HCT116 (cell line): ENCODE results near the gene LINC00632. TPM values are rescaled to one million over a fixed set of nuclear protein-coding genes. Genes with fewer than 3 reads are reported as not detected.

Experiments used
- ATAC-seq: fragments of 200-7000 bp; cut with Tn5 transposase; 2 replicates; pipeline ENCODE4 v1.9.1; 2020; ENCODE audit warnings: mild to moderate bottlenecking, moderate library complexity
- BruUV-seq: library from RNA; stranded (reverse); fragments of 400-500 nt; replicated peaks from 2 replicates; lab custom pipeline; 2021; lab: Mats Ljungman, UMichigan
- CTCF ChIA-PET: fragments of 300-600 bp; sonication (Branson Sonifier 250); formaldehyde crosslinking; loops from one replicate; lab custom pipeline; 2021; ENCODE audit warnings: antibody characterized with exemption; lab: Charles Lee
- POLR2A ChIA-PET: fragments of 300-600, 350-600 bp; sonication (Branson Sonifier 250); formaldehyde crosslinking; loops from one replicate; lab custom pipeline; 2021; ENCODE audit warnings: antibody characterized with exemption; lab: Charles Lee
- RAD21 ChIA-PET, 2 experiments: fragments of 300-600 bp; sonication (Branson Sonifier 250); formaldehyde crosslinking; loops; one replicate each; lab custom pipeline; 2023; ENCODE audit warnings: low total read pairs in 2 of 2; ENCODE audit not compliant: uncharacterized antibody in 2 of 2, unreplicated experiment in 2 of 2, low non-redundant PET in 1 of 2; lab: Charles Lee
- DNase-seq: peaks from one replicate; pipeline ENCODE4 v3.0.0-alpha.2; 2010; ENCODE audit warnings: low read depth, low spot score
- H2AFZ ChIP-seq: fragments of 200-600 bp; shearing (Covaris generic), sonication (generic); 2 replicates; pipeline ENCODE4 v1.6.1; 2017; ENCODE audit warnings: low read depth, mixed run types, mixed read lengths, antibody characterized with exemption, low read length; ENCODE audit not compliant: poor library complexity, severe bottlenecking
- H3K27ac ChIP-seq: 2 replicates; pipeline ENCODE4 v1.5.1; 2012; ENCODE audit warnings: low read depth, low read length
- H3K27me3 ChIP-seq: fragments of 200-600 bp; sonication (generic); 2 replicates; pipeline ENCODE4 v1.6.1; 2016; ENCODE audit warnings: mixed run types, low read length, mixed read lengths; ENCODE audit not compliant: insufficient read depth
- H3K36me3 ChIP-seq, 2 experiments: fragments of 200-500 bp in 1 of 2; fragments of 200-600 bp in 1 of 2; sonication (Bioruptor generic) in 1 of 2; sonication (generic) in 1 of 2; 2 replicates each; pipeline versions ENCODE4 v1.5.1 to v1.6.1; 2014 to 2016; ENCODE audit warnings: low read length in 2 of 2, inconsistent platforms in 1 of 2, mixed read lengths in 1 of 2, mixed run types in 1 of 2; ENCODE audit not compliant: insufficient read depth in 2 of 2, control insufficient read depth in 1 of 2
- H3K4me1 ChIP-seq, 2 experiments: fragments of 200-600 bp in 1 of 2; sonication (generic) in 1 of 2; 2 replicates each; pipeline versions ENCODE4 v1.5.1 to v1.6.1; 2012 to 2017; ENCODE audit warnings: low read length in 2 of 2, inconsistent platforms in 1 of 2, mild to moderate bottlenecking in 1 of 2, mixed read lengths in 1 of 2, mixed run types in 1 of 2, moderate library complexity in 1 of 2; ENCODE audit not compliant: insufficient read depth in 2 of 2, control insufficient read depth in 1 of 2
- H3K4me2 ChIP-seq: fragments of 200-600 bp; sonication (generic); 2 replicates; pipeline ENCODE4 v1.6.1; 2017; ENCODE audit warnings: mixed run types, low read length, mixed read lengths
- H3K4me3 ChIP-seq, 2 experiments: fragments of 200-600 bp in 1 of 2; sonication (generic) in 1 of 2; replicated peaks in 1 of 2; 2 replicates each; pipeline ENCODE4 v1.5.1; 2011 to 2016; ENCODE audit warnings: low read length in 2 of 2, control low read depth in 1 of 2, low read depth in 1 of 2, mild to moderate bottlenecking in 1 of 2, mixed read lengths in 1 of 2, mixed run types in 1 of 2
- H3K79me2 ChIP-seq: fragments of 200-600 bp; sonication (generic); 2 replicates; pipeline ENCODE4 v1.6.1; 2017; ENCODE audit warnings: mild to moderate bottlenecking, mixed run types, low read length, moderate library complexity, mixed read lengths; ENCODE audit not compliant: insufficient read depth
- H3K9ac ChIP-seq: fragments of 200-600 bp; sonication (generic); 2 replicates; pipeline ENCODE4 v1.6.1; 2016; ENCODE audit warnings: low read length, mixed read lengths
- H3K9me2 ChIP-seq: fragments of 200-600 bp; sonication (generic), shearing (Covaris generic); 2 replicates; pipeline ENCODE4 v1.6.1; 2017; ENCODE audit warnings: mixed run types, mild to moderate bottlenecking, moderate library complexity; ENCODE audit not compliant: insufficient read depth
- H3K9me3 ChIP-seq, 2 experiments: fragments of 200-500 bp in 1 of 2; fragments of 200-600 bp in 1 of 2; sonication (Bioruptor generic) in 1 of 2; sonication (generic) in 1 of 2; 2 replicates each; pipeline ENCODE4 v1.6.1; 2014 to 2017; ENCODE audit warnings: low read length in 2 of 2, mixed read lengths in 2 of 2, inconsistent platforms in 1 of 2, low read depth in 1 of 2, mild to moderate bottlenecking in 1 of 2, mixed run types in 1 of 2, moderate library complexity in 1 of 2; ENCODE audit not compliant: control insufficient read depth in 1 of 2, insufficient read depth in 1 of 2
- H4K20me1 ChIP-seq: fragments of 200-600 bp; sonication (generic), shearing (Covaris generic); 2 replicates; pipeline ENCODE4 v1.6.1; 2017; ENCODE audit warnings: mixed run types, mild to moderate bottlenecking, moderate library complexity; ENCODE audit not compliant: insufficient read depth
- CBX3 ChIP-seq: IDR thresholded peaks from 2 replicates; pipeline ENCODE4 v1.6.1; 2012; ENCODE audit warnings: low read depth
- CEBPB ChIP-seq: IDR thresholded peaks from 2 replicates; pipeline ENCODE4 v1.6.1; 2012; ENCODE audit warnings: low read depth
- EGR1 ChIP-seq: IDR thresholded peaks from 2 replicates; pipeline ENCODE4 v1.6.1; 2012; ENCODE audit warnings: low read depth
- EZH2 ChIP-seq: fragments of 200-600 bp; sonication (generic); IDR thresholded peaks from 2 replicates; pipeline ENCODE4 v1.6.1; 2017; ENCODE audit warnings: antibody characterized with exemption, mixed run types
- EZH2phosphoT487 ChIP-seq: fragments of 200-600 bp; IDR thresholded peaks from 2 replicates; pipeline ENCODE4 v1.6.1; 2018; ENCODE audit warnings: antibody characterized with exemption, borderline replicate concordance
- JUND ChIP-seq: IDR thresholded peaks from 2 replicates; pipeline ENCODE4 v1.6.1; 2012
- POLR2A ChIP-seq: IDR thresholded peaks from 2 replicates; pipeline ENCODE4 v1.7.0; 2011; ENCODE audit warnings: borderline replicate concordance; ENCODE audit not compliant: insufficient read depth, insufficient read length; ENCODE audit errors: extremely low read depth
- POLR2AphosphoS5 ChIP-seq: IDR thresholded peaks from 2 replicates; pipeline ENCODE4 v1.6.1; 2011; ENCODE audit warnings: mild to moderate bottlenecking, low read depth, low read length, moderate library complexity
- RAD21 ChIP-seq: IDR thresholded peaks from 2 replicates; pipeline ENCODE4 v1.6.1; 2012; ENCODE audit warnings: low read depth, mild to moderate bottlenecking
- SIN3A ChIP-seq: IDR thresholded peaks from 2 replicates; pipeline ENCODE4 v1.6.1; 2012; ENCODE audit warnings: low read depth
- SRF ChIP-seq: IDR thresholded peaks from 2 replicates; pipeline ENCODE4 v1.6.1; 2012; ENCODE audit warnings: low read depth
- TCF7L2 ChIP-seq: IDR thresholded peaks from 2 replicates; pipeline ENCODE4 v1.7.0; 2011; ENCODE audit warnings: borderline replicate concordance, inconsistent platforms; ENCODE audit not compliant: insufficient read depth, insufficient read length; ENCODE audit errors: extremely low read depth
- YY1 ChIP-seq: IDR thresholded peaks from 2 replicates; pipeline ENCODE4 v1.6.1; 2011; ENCODE audit warnings: low read length, low read depth, moderate library complexity, mild to moderate bottlenecking; ENCODE audit not compliant: insufficient replicate concordance; ENCODE audit errors: extremely low read depth
- ZFX ChIP-seq: fragments of 450-650 bp; IDR thresholded peaks from 2 replicates; pipeline ENCODE4 v1.6.1; 2017
- ZNF274 ChIP-seq: fragments of 200-500 bp; sonication (Bioruptor generic); IDR thresholded peaks from 2 replicates; pipeline ENCODE4 v1.6.1; 2014; ENCODE audit warnings: mild to moderate bottlenecking, low read depth, low read length, inconsistent platforms
- intact Hi-C: fragments of 100-400 bp; cut with micrococcal nuclease; formaldehyde crosslinking; loops from 2 replicates; pipeline ENCODE4 v1.10.0; 2022
- total RNA-seq: library from RNA; stranded (reverse); gene quantifications from one replicate; pipeline ENCODE4 v1.2.1, GENCODE V29; 2021; ENCODE audit not compliant: unreplicated experiment
- TF ChIP-seq, protein P1 (sequence below): IDR thresholded peaks from 2 replicates; pipeline ENCODE4 v1.6.1; 2012; ENCODE audit warnings: low read depth
- TF ChIP-seq, protein P2 (sequence below): IDR thresholded peaks from 2 replicates; pipeline ENCODE4 v1.6.1; 2011; ENCODE audit warnings: mild to moderate bottlenecking, low read length, moderate library complexity; ENCODE audit not compliant: insufficient replicate concordance; ENCODE audit errors: extremely low read depth
- TF ChIP-seq, protein P3 (sequence below), 3 experiments: fragments of 200-600 bp in 1 of 3; sonication (generic) in 1 of 3; IDR thresholded peaks in 2 of 3; conservative IDR thresholded peaks in 1 of 3; 2 replicates each; pipeline ENCODE4 v1.5.1; 2012 to 2017; ENCODE audit warnings: low read depth in 2 of 3, low read length in 2 of 3, antibody characterized with exemption in 1 of 3, borderline replicate concordance in 1 of 3, control low read depth in 1 of 3, mild to moderate bottlenecking in 1 of 3, mixed read lengths in 1 of 3, mixed run types in 1 of 3, moderate library complexity in 1 of 3; ENCODE audit not compliant: insufficient read depth in 1 of 3
- TF ChIP-seq, protein P4 (sequence below): IDR thresholded peaks from 2 replicates; pipeline ENCODE4 v1.6.1; 2012

The LINC00632 gene
- total RNA-seq, 1 experiment from 2014 or later: 0.15 TPM

DNA sequence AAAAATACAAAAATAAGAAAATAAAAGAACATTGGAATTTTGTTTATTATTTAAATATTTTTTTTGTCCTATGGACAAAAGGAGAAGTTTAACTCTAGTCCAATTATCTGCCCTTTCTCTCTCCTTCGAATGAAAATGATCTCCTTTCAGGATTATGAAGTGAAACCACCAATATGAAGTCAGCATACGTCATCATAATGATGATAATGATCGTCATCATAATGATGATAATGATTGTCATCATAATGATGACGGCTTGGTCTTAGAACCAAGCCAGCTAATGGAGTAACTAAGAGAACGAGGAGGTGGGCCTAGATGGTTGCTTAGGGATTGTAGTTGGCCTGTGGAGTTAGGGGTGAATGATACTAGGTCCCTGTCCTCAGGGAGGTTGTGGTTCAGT is 21.9 kb upstream of the LINC00632 start:
- no peak overlapping the region for H2AFZ ChIP-seq
- H3K36me3 ChIP-seq: no peaks in the 10 kb centered on the region
- BruUV-seq: no TSS peak
- H3K9ac ChIP-seq: no peak overlapping the region
- RAD21 ChIA-PET: no interaction called here
- CTCF ChIA-PET: no interaction called here
- H3K4me2 ChIP-seq: no peak overlapping the region
- no peaks in the 10 kb centered on the region for H3K9me3 ChIP-seq
- TF ChIP-seq, protein P1, sequence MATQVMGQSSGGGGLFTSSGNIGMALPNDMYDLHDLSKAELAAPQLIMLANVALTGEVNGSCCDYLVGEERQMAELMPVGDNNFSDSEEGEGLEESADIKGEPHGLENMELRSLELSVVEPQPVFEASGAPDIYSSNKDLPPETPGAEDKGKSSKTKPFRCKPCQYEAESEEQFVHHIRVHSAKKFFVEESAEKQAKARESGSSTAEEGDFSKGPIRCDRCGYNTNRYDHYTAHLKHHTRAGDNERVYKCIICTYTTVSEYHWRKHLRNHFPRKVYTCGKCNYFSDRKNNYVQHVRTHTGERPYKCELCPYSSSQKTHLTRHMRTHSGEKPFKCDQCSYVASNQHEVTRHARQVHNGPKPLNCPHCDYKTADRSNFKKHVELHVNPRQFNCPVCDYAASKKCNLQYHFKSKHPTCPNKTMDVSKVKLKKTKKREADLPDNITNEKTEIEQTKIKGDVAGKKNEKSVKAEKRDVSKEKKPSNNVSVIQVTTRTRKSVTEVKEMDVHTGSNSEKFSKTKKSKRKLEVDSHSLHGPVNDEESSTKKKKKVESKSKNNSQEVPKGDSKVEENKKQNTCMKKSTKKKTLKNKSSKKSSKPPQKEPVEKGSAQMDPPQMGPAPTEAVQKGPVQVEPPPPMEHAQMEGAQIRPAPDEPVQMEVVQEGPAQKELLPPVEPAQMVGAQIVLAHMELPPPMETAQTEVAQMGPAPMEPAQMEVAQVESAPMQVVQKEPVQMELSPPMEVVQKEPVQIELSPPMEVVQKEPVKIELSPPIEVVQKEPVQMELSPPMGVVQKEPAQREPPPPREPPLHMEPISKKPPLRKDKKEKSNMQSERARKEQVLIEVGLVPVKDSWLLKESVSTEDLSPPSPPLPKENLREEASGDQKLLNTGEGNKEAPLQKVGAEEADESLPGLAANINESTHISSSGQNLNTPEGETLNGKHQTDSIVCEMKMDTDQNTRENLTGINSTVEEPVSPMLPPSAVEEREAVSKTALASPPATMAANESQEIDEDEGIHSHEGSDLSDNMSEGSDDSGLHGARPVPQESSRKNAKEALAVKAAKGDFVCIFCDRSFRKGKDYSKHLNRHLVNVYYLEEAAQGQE: no peak
- no peak for TF ChIP-seq EGR1
- no peak for TF ChIP-seq POLR2A
- TF ChIP-seq SIN3A: no peak
- TF ChIP-seq, protein P2, sequence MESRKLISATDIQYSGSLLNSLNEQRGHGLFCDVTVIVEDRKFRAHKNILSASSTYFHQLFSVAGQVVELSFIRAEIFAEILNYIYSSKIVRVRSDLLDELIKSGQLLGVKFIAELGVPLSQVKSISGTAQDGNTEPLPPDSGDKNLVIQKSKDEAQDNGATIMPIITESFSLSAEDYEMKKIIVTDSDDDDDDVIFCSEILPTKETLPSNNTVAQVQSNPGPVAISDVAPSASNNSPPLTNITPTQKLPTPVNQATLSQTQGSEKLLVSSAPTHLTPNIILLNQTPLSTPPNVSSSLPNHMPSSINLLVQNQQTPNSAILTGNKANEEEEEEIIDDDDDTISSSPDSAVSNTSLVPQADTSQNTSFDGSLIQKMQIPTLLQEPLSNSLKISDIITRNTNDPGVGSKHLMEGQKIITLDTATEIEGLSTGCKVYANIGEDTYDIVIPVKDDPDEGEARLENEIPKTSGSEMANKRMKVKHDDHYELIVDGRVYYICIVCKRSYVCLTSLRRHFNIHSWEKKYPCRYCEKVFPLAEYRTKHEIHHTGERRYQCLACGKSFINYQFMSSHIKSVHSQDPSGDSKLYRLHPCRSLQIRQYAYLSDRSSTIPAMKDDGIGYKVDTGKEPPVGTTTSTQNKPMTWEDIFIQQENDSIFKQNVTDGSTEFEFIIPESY: no peak
- TF ChIP-seq ZFX: no peak
- no peak for TF ChIP-seq JUND
- TF ChIP-seq CEBPB: no peak
- TF ChIP-seq EZH2: no peak
- TF ChIP-seq, protein P3, sequence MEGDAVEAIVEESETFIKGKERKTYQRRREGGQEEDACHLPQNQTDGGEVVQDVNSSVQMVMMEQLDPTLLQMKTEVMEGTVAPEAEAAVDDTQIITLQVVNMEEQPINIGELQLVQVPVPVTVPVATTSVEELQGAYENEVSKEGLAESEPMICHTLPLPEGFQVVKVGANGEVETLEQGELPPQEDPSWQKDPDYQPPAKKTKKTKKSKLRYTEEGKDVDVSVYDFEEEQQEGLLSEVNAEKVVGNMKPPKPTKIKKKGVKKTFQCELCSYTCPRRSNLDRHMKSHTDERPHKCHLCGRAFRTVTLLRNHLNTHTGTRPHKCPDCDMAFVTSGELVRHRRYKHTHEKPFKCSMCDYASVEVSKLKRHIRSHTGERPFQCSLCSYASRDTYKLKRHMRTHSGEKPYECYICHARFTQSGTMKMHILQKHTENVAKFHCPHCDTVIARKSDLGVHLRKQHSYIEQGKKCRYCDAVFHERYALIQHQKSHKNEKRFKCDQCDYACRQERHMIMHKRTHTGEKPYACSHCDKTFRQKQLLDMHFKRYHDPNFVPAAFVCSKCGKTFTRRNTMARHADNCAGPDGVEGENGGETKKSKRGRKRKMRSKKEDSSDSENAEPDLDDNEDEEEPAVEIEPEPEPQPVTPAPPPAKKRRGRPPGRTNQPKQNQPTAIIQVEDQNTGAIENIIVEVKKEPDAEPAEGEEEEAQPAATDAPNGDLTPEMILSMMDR (IDR thresholded peaks at IDR 0.05 in 2 of 3, conservative IDR thresholded peaks at IDR 0.05 in 1 of 3; ENCODE audit: borderline replicate concordance in 1 of 3, insufficient read depth in 1 of 3, low read depth in 2 of 3, low read length in 2 of 3): no peak
- TF ChIP-seq SRF: no peak
- no peak for TF ChIP-seq RAD21
- no peak for TF ChIP-seq ZNF274
- no peak for TF ChIP-seq TCF7L2
- no peak for TF ChIP-seq YY1
- TF ChIP-seq POLR2AphosphoS5: no peak
- TF ChIP-seq, protein P4, sequence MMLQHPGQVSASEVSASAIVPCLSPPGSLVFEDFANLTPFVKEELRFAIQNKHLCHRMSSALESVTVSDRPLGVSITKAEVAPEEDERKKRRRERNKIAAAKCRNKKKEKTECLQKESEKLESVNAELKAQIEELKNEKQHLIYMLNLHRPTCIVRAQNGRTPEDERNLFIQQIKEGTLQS: no peak
- TF ChIP-seq CBX3: no peak
- TF ChIP-seq EZH2phosphoT487: no peak
- H4K20me1 ChIP-seq: no peaks in the 10 kb centered on the region
- H3K79me2 ChIP-seq: no peaks in the 10 kb centered on the region
- no peak overlapping the region for H3K27ac ChIP-seq
- no peaks in the 10 kb centered on the region for H3K9me2 ChIP-seq
- POLR2A ChIA-PET: no interaction called here
- no peaks in the 10 kb centered on the region for H3K27me3 ChIP-seq
- intact Hi-C loops: no loop called here
- ATAC-seq (no peak), DNase-seq (no peak)
- H3K4me1 ChIP-seq: no peaks in the 10 kb centered on the region
- H3K4me3 ChIP-seq: no peak overlapping the region
